HG02852 (cell line): Measurements from ENCODE around the gene RFX4.
A peak's percentile ranks its signal among the peaks of the same experiment; 100 is the strongest.
"Not testable (repeated sequence)": the region's sequence is repeated elsewhere in the genome, so short reads cannot be mapped to it uniquely, and the experiment has no call there.

ENCODE experiments used
- ATAC-seq: cut with Tn5 transposase; IDR thresholded peaks from one replicate; pipeline ENCODE4 v1.9.1; 2021; ENCODE audit warnings: mild to moderate bottlenecking, moderate library complexity; ENCODE audit not compliant: unreplicated experiment

The RFX4 gene

GRCh38 chr12:106724116-106724515, 141.3 kb downstream of the RFX4 start:
- no peak for ATAC-seq

DNA sequence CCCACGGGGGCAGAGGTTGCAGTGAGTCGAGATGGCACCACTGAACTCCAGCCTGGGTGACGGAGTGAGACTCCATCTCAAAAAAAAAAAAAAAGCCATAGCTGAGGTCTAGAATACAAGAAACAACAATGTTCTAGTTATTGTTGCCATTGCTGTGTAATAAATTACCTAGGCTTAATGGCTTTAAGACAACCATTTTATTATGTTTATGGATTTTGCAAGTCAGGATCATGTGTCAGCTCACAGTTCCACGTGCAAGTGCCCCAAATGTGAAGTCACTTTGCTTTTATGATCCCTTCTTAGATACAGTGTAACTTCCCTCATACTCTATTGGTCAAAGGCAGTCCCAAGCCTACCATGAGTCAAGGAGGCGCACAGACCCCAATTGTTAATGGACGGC, 142.1 kb downstream of the RFX4 start:
- ATAC-seq = no peak

DNA sequence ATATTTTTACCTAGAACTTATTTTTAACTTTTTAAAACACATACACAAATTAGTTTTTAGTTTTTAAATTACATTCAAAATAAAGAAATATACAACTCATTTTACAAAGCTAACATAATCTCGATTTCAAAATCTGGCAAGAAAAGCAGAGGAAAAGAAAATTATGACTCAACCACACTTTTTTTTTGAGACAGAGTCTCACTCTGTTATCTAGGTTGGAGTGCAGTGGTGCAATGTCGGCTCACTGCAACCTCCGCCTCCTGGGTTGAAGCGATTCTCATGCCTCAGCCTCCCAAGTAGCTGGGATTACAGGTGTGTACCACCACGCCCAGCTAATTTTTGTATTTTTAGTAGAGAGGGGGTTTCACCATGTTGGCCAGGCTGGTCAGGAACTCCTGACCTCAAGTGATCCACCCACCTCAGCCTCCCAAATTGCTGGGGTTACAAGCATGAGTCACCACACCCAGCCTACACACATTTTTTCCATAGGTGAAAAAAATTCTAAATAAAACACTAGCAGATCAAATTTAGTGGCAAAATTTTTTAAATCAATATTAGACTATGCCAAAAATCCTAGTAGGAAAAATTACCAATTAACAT, 143.9 kb downstream of the RFX4 start:
- ATAC-seq = not testable (repeated sequence)

DNA sequence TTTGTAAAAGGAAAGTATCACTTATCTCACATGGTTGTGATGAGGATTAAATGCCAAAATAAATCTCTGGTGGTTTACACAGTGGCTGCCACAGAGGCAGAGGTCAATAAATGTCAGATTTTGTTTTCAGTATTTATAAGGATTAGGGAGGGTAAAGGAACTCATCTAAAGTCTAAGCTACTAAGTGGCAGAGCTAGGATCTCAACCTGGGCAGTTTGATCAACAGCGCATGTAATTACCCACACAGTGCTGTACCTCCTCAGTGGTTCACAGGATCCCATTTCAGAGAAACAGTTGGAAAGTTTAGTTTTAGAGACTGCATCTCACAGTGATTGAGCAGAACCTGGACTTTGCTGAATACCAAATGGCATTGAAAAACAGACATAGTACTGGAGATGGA, 146.8 kb downstream of the RFX4 start:
- ATAC-seq = no peak

- no peak for ATAC-seq
These were observed 150.1 kb downstream of the RFX4 start for GRCh38 chr12:106732890-106733289.

- ATAC-seq = no peak
These were observed 150.9 kb downstream of the RFX4 start for GRCh38 chr12:106733660-106734059.

DNA sequence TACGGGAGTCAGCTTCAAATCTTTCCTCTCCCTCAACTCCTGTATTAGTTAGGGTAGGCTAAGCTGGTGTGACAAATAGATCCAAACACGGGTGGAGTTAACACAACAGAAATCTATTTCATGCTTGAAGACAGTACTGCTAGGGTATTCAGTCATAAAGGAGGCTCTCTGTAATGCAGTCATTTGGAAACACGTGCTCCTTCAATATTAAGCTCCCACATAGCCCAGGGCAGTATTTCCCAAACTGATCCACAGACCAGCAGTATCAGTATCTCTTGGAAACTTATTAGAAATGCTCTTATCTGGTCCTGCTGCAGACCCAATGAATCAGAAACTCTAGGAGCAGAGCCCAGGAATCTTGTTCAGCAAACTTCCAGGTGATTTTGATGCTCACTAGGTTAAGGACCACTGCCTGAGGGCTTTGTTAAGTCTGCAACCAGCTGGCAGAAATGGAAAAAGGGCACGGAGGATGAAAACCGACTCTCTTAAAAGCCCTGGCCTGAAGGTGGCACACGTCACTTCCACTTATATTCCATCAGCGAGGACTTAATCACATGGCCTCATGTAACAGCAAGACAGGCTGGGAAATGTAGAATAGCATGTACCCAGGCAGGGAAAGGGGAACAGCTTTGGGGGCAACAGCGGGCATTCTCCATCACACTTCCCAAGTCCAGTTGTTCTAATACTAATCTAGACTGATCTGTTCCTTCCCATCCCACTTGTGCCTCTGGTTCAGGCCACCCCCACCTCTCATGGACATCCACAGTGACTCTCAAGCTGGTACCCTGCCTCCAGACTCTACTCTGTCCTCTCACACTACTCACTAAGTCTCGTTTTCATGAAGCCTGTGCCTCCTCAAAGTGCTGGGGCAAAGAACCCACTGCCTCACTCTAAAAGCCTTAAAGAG, 153.5 kb downstream of the RFX4 start:
- no peak for ATAC-seq

DNA sequence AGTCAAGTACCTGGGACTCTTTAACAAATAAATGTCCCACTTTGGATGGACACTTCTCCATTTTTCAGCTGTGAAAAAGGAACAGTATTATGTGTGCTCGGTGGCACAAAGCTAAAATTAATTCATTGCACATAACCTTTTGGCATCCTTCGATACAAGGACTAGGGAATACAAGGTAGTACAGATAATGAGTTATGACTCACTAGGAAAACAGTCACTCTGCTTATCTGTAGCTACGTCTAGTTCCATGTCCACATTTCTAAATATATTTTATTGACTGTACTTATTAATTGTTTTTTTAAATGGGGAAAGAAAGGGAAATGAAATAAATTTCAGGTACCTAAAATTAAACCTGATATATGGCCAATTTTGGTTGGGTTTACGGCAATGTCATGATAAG, 156.5 kb downstream of the RFX4 start:
- no peak for ATAC-seq

GRCh38 chr12:106739815-106740530, 157.2 kb downstream of the RFX4 start:
- no peak for ATAC-seq

DNA sequence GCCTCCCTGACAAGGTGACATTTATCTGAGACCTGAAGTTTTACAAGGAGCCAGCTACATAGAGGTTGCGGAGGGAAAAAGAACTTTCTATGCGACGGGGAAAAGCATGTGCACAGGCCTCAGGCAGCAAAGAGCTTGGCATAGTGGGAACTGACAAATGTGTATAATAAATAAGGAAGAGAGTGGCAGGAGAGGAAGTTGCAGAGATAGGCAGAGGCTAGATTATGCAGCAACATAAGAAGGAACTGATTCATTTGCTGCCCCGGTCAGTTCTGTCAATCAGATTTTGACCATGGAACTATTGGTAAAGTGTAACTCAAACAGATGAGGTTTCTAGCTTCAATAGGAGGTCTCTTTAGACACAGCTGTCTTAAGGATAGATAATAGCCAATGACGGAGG, 158.0 kb downstream of the RFX4 start:
- no peak for ATAC-seq

- ATAC-seq = no peak
These were observed 158.4 kb downstream of the RFX4 start for GRCh38 chr12:106741247-106741646.

- no peak for ATAC-seq
These were observed 160.6 kb downstream of the RFX4 start for GRCh38 chr12:106743270-106743988.

GRCh38 chr12:106744600-106744999, 161.8 kb downstream of the RFX4 start:
- no peak for ATAC-seq

DNA sequence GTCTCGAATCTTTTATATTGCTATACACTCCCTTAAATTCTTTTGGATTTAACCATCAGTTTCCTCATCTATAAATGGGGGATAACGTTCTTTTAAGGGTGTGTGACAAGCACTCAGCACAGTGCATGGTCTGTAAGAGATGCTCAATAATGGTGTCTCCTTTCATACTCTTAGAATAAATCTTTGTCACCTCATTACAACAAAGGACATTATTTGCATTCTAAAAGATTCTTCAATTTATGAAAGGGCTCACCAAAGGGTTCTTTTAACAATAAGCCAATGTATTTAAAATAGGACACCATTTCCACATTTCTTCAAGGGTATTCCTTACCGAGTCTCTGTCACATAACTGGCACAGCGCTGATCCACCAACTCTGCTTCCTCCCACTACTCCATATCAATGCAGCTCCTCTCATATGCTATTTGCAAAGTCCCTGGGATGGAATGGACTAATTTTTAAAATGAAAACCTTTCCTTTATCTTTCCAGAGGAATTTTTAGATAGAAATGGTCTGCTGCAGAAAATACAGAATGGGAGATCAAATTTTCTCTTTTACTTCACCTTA, 162.5 kb downstream of the RFX4 start:
- ATAC-seq = no peak

- no peak for ATAC-seq
These were observed 165.2 kb downstream of the RFX4 start for GRCh38 chr12:106747973-106748436.

GRCh38 chr12:106750524-106750923, 167.7 kb downstream of the RFX4 start:
- ATAC-seq = no peak

DNA sequence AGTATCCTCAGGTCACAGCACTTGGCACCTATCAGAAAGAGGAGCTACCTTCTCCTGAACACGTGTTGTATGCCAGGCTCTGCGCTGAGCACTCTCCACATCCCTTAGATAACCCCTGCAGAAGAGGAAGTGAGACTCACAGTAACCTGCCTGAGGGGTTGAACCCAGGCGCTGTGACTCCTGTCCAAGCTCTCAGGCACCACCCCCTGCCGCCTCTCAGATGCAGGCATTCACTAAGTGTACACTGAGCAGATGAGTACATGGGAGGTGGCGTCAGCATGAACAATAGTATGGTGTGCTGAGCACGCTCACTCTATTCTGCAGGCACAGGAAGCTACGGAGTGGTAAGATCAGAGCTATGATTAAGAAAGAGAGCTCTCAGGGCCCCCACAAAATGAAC, 170.7 kb downstream of the RFX4 start:
- ATAC-seq = peak; percentile 99

DNA sequence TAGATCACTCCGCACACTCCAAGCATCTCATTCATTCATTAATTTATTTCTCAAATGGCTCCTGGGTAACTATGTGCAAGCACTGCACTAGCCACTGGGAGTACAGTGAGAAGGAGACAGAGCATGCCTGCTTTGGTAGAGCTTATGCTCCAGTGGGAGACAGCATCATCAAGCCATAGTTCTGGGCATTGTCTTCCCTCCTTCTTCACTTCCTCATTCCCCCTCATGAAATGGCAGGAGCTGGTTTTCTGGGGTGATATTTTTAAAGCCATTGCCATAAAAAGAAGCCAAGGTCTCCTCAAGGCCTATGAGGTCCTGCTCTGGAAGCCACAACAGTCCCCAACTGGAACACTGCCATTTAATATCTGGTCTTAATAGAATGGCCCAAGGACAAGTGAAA, 171.5 kb downstream of the RFX4 start:
- ATAC-seq = no peak

GRCh38 chr12:106757623-106758348, 175.0 kb downstream of the RFX4 start:
- ATAC-seq = no peak
